HL-60/S4 treated with retinoic acid at 250 ng/mL for 4 days and 3 days (cell line): ENCODE data around the gene SPIN2B.
"Not testable (repeated sequence)": the region's sequence is repeated elsewhere in the genome, so short reads cannot be mapped to it uniquely, and the experiment has no call there.

ENCODE experiments used
- in situ Hi-C: fragments of 300-500 bp; cut with MboI; formaldehyde crosslinking; loops from 2 replicates; pipeline ENCODE4 v1.7.0; 2022; ENCODE audit warnings: low sequenced_read_pairs

SPIN2B gene

DNA sequence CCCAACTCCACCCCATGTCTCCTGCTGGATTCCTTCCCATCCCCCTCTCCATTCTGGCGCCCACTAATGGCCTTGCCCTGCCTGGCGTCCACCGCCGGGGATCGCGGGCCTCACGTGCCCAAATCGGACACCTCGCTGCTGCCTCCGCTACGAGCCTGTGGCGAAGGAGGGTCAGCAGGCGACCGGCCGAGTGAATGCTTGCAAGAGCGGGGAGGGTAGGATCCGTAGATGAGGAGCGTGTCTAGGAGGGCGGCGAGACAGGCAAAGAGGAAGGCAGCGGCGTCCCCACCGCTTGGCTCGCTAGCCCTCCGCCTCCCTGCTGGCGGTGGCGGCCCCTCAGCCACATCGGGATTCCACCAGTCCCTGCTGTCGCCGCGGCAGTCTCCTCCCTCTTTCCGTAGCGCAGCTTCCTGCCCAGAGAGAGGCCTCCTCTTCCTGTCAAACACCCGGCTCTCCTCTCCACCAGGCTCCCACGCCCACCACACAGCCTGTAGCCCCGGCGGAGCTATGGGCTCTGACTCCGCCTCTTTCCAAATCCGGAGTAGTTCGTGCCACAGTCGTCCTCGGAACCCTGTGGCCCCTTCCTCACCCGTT, at the start of gene SPIN2B:
Gene SPIN2B, minus strand, starts transcription at position 387 of the 594 bp plus-strand sequence.
- in situ Hi-C loops: no loop called here

DNA sequence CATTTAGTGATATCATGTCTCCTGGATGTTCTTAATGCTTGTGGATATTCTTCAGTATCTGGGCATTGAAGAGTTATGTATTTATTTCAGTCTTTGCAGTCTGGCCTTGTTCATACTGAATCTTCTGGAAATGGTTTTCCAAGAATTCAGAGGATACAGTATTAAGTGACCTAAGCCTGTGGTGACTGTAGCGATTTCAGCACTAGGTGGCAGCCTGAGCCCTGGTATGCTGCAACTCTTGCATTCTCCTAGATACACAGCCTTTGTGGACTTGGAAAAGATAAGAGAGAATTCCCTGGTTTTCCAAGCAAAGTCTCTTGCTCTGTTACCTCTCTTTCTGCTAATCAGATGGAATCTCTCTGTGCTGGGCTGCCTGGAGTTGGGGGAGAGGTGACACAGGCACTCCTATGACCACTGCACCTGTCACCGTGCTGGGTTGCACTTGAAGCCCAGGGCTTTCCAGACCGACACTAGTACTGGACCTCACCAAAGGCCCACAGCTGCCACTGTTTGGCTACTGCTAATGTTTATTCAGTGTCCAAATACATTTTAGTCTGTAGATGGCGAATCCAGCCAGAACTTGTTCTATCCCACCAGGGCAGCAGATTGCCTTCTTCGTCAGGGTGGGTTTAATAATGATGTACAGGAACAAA, 35.2 kb upstream of the SPIN2B start:
- in situ Hi-C loops: no loop called here

DNA sequence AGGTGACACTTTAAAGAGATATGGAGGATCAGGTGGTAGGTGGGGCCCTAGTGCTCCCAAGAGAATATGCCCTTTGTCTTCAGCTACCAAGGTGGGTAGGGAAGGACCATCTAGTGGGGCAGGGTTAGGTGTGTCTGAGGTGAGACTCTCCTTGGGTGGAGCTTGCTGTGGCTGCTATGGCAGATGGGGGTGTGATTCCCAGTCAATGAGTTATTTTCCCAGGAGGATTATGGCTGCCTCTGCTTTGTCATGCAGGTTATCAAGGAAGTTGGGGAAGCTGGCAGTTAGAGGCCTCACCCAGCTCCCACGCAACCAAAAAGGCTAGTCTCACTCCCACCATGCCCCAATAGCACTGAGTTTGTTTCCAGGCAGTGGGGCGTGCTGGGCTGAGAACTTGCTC, 33.8 kb upstream of the SPIN2B start:
- in situ Hi-C loops: no loop called here

DNA sequence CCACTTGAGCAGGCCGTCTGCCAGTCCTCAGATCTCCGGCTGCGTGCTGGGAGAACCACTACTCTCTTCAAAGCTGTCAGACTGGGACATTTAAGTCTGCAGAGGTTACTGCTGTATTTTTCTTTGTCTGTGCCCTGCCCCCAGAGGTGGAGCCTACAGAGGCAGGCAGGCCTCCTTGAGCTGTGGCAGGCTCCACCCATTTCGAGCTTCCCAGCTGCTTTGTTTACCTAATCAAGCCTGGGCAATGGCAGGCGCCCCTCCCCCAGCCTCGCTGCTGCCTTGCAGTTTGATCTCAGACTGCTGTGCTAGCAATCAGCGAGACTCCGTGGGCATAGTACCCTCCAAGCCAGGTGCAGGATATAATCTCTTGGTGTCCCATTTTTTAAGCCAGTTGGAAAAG, 30.9 kb upstream of the SPIN2B start:
- in situ Hi-C loops: not testable (repeated sequence)

DNA sequence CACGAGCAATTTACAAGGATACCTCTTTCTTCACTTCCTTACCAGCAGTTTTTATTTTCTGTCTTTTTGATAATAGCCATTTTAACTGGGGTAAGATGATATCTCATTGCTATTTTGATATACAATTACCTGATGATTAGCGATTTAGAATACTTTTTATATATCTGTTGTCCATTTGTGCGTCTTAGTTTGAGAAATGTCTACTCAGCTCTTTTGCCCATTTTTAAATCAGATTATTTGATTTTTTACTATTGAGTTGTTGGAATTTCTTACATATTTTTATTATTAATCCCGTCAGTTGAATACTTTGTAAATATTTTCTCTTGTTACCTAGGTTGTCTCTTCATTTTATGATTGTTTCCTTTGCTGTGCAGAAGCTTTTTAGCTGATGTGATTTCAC, 17.3 kb upstream of the SPIN2B start:
- in situ Hi-C loops: no loop called here

DNA sequence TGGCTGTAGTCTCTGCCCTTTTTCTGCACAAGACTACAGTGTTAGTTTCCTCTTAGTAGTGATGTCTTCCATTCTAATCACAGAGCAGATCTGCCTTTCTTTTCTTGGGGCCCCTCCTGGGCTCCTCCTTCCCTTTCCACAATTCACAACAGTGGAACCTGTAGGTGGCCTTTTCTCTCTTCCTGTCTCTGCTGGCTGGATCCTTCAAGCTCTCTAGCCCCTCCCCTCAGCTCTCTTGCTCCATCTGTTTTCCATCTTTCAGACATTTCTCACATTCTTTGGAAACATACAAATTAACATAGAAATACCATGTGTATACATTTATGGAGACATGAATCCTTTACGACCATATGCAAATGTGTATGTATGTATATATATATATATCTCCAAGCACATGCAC, 16.2 kb upstream of the SPIN2B start:
- in situ Hi-C loops: no loop called here

DNA sequence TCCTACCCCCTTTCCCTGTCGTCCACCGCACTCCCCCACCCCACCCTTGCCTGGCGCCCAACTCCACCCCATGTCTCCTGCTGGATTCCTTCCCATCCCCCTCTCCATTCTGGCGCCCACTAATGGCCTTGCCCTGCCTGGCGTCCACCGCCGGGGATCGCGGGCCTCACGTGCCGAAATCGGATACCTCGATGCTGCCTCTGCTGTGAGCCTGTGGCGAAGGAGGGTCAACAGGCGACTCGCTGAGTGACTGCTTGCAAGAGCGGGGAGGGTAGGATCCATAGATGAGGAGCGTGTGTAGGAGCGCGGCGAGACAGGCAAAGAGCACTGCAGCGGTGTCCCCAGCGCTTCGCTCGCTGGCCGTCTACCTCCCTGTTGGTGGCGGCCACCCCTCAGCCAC, 15.7 kb upstream of the SPIN2B start, which contains the start of gene SPIN2A:
Gene SPIN2A, minus strand, starts transcription at position 325 of the 400 bp plus-strand sequence. CDS start 800 bp downstream, outside the sequence.
- in situ Hi-C loops: not testable (repeated sequence)

DNA sequence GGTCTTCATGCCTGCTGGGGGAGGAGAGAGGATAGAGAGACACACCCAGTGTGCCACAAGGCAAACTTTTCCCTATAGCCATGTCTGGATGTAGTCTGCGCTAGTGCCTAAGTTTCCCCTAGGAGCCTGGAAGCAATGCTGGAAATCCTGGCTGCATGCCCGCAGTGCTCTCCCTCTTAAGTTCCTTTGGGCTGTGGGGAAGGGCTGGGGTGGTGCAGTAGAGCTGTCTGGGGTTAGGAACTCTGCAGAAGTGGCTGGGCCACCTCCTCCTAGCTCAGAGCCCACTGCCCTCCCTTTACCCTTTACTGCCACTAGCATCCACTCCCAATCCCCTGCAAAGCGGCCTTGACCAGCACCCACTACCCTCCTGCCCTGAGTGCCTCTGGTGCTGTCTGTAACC, 15.2 kb upstream of the SPIN2B start:
- in situ Hi-C loops: not testable (repeated sequence)

DNA sequence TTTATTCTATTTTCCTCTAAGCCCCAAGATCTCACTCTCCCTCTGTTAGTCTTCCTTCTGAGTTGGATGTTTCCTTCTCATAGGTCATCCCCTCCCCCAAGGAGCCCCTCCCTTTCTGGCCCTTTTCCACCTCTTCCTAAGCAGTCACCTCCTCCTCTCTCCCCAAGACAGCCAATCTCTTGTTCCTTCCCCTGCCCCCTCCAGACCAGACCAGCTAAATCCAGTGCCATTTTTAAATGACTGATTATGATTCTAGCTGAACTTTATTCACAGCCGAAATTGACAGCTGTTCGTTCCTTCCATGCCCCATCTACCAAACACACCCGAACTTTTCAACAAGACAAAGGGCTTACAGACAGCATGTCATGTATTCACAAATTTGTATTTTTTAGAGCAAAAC, 13.9 kb upstream of the SPIN2B start:
- in situ Hi-C loops: no loop called here

DNA sequence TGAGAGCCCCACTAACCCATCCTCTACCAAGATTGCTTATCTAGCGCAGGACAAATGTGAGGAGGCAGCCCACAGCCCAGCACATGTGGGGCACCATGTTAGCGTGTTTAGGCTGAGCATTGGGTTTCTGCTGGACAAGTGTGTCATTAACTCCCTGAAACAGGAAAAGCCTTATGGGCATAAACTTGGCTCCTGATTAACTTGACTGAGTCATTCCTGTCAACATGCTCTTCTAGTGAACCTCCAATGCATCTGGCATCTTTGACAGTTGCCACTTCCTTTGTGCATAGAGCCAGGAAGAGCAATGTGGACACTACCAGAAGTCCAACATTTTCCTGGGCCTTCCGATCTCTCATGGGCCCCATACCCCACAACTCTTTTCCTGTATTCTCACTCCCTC, 13.4 kb upstream of the SPIN2B start:
- in situ Hi-C loops: no loop called here

DNA sequence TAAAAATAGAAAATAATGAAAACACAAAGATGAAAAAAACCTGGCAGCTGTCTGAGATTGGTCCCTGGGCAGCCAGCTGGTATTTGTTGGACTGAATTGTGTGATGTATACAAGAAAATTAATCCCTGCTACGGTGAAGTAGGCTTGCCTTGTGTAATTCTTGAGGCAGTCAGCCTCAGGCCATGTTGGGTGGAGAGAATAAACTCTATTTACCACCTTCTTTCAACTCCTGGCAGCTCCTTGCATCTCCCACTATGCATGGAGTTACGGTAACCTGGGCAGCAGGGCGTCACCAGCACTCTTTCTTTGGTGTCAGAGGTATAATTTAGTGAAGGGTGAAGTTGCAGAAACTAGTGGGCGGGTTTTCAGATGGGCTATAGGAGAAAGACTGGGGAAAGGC, 12.4 kb upstream of the SPIN2B start:
- in situ Hi-C loops: no loop called here

DNA sequence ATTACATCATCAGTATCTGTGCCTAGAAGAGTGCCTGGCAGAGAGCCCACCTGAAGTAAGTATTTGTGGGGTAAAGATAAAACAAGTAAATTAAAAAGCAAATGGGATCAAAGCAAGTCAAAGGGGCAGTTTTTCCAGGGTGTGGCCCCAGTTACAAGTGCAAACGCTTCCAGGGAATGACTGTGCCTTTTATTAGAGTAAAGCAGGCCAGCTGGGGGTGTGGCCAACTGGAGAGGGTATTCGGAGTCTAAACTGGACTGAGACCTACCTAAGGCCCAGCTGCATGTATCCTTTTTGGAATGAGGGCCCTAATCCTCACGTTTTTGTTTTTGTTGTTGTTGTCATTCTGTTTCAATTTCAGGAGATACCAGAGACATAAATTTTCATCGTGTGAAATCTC, 11.9 kb upstream of the SPIN2B start:
- in situ Hi-C loops: not testable (repeated sequence)

DNA sequence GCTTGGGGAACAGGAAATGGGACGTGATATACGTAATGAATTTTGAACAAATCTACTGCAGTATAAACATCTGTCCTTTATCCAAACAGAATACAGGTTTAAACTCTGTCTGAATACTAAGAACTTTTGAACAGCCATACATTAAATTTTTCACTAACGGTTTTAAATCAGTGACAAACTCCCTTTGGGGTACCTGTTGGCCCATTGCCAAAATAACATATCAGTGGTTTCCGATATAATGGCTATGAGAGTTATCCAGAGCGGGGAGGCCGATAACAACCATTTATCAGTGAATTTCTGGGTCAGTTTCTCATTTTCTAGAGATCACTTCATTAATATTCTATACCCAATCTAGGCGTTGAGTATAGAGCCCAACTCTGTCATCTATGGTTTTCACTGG, 10.7 kb upstream of the SPIN2B start:
- in situ Hi-C loops: no loop called here

DNA sequence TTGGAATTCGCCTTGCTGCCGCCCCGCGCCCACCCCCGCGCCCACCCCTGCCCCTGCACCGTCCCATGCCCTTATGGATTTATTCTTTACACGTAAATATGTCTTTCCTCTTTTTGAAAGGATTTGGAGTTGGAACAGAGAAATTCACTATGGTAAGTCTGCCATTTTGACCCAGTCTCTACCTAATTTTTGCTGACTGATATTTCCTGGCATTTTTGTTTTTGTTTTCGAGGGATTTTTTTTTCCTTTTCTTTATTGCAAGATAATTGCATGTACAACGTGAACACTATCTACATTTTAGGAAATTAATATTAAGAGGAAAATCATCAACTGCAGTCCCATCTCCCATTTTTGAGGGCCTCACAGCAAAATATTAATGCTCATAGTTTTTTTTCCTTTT, 468 bp upstream of the SPIN2B start:
- in situ Hi-C loops: no loop called here

DNA sequence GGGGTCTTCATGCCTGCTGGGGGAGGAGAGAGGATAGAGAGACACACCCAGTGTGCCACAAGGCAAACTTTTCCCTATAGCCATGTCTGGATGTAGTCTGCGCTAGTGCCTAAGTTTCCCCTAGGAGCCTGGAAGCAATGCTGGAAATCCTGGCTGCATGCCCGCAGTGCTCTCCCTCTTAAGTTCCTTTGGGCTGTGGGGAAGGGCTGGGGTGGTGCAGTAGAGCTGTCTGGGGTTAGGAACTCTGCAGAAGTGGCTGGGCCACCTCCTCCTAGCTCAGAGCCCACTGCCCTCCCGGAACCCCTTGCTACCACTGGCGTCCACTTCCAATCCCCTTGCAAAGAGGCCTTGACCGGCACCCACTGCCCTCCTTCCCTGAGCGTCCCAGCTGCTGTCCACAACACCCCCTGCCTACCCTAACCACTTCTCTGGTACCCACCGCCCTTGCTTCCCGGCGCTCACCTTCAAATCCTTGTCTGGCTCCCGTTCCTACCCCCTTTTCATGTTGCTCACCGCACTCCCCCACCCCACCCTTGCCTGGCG, 658 bp downstream of the SPIN2B start:
- in situ Hi-C loops: not testable (repeated sequence)

DNA sequence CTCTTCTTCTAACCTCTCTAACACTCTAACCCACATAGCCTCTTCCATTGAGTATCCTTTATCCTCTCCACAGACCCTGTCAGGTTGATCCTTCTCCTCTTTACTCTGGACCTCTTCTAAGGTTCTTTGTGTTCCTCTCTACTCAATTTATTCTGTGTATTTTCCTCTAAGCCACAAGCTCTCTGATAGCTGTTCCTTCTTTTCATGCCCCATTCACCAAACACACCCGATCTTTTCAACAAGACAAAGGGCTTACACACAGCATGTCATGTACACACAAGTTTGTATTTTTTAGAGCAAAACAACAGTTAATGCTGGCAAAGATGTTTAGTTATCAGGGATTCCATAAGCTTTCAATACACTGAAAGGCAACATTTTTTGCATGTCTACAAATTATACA, 1.9 kb downstream of the SPIN2B start:
- in situ Hi-C loops: no loop called here

DNA sequence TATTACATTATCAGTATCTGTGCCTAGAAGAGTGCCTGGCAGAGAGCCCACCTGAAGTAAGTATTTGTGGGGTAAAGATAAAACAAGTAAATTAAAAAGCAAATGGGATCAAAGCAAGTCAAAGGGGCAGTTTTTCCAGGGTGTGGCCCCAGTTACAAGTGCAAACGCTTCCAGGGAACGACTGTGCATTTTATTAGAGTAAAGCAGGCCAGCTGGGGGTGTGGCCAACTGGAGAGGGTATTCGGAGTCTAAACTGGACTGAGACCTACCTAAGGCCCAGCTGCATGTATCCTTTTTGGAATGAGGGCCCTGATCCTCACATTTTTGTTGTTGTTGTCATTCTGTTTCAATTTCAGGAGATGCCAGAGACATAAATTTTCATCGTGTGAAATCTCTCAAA, 3.8 kb downstream of the SPIN2B start:
- in situ Hi-C loops: not testable (repeated sequence)

DNA sequence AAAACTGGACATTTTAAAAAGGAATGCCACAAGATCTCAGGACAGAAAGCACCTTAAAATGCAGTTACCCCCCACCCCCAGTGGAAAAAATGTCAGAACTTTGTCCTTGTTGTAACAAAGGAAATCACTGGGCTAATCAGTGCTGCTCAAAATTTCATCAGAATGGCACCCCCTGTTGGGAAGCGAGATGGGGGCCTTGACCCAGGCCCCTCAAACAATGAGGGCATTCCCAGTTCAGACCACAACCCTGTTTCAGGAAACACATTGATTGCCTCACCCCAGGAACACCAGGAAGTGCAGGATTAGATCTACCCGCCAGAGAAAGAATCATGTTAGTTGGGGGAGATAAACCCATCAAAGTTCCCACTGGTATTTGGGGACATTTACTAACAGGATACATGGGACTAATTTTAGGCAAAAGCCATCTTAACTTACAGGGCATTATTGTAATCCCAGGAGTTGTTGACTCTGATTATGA, 16.4 kb downstream of the SPIN2B start:
- in situ Hi-C loops: no loop called here

DNA sequence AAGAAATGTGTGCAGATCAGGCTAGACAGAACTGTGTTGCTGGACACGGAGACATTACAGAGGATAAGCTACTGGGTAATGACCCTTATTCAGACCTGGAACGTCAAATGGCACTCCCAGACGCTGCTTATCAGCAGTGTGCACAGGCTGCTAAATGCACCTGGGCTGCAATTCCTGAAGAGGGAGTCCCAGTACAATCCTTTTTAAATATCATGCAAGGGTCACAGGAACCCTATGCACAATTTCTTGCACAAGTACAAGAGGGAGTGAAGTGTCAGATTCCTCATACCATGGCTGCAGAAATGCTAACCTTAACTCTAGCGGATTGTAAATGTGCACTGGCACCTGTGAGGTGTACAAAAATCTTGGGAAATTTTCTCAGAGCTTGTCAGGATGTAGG, 16.9 kb downstream of the SPIN2B start:
- in situ Hi-C loops: no loop called here

DNA sequence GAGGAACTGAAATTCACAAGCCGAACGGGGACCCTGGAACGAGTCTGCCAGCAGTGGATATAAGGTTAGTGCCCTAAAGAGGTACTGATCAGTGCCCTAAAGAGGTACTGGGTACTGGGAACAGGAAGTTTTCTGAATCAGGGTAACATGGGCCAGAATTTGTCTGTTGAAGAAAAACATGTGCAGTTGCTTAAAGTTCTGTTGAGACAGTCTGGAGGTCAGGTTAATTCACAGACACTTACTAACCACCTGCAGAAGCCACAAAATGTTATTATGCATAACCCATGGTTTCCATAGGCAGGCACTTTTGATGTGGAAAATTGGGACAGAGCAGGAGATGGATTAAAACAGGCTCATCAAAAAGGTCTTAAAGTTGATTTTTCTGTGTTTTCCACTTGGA, 17.9 kb downstream of the SPIN2B start:
- in situ Hi-C loops: no loop called here

DNA sequence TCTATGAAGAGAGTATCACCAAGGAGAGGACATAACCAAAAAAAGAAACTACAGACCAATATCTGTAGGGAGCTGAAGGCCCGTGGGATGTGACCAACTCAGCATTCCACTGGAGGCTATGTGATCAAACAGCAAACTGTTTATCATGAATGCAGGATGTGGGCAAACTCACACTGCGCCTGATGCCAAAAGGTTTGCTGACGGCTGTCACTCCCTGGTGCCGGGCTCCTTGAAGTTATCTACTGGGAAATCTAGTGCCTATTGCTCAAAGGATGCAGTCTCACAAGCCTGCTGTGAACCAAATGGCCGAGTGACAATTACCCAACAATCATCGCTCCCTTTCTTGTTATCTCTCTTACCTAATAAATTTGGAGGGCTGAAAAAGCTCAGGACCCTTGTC, 18.4 kb downstream of the SPIN2B start:
- in situ Hi-C loops: not testable (repeated sequence)

DNA sequence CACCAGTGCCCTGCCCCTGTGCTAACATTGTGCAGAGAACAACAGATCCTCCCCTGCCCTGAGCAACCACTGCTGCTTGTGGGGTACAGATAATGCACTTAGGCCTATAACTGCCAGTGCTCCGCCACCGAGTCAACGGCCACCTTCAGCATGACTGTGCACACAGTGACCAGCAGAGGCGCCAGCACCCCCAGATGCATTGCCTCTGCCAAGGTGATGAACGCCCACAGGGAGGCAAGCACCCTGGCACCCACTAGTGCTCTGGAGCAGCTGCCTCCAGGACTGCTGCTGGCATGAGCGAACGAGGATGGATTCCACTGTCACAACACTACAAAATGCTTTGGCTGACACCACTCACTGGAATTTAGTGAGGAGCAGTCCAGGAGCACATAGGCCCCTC, 38.2 kb downstream of the SPIN2B start:
- in situ Hi-C loops: no loop called here
